OCI-LY1 (cell line): ENCODE results near the gene VPS25.

ENCODE experiments used
- EZH2 ChIP-seq: fragments of 200-600 bp; sonication (generic), shearing (Covaris generic); IDR thresholded peaks from 2 replicates; pipeline ENCODE4 v1.8.0; 2017; ENCODE audit warnings: borderline replicate concordance, mixed run types, mild to moderate bottlenecking, antibody characterized with exemption, low read length, moderate library complexity, mixed read lengths
- TF ChIP-seq, protein P1 (sequence below): fragments of 200-600 bp; sonication (generic), shearing (Covaris generic); IDR thresholded peaks from 2 replicates; pipeline ENCODE4 v1.5.1; 2017; ENCODE audit warnings: mild to moderate bottlenecking, antibody characterized with exemption, low read length, moderate library complexity, mixed read lengths

DNA sequence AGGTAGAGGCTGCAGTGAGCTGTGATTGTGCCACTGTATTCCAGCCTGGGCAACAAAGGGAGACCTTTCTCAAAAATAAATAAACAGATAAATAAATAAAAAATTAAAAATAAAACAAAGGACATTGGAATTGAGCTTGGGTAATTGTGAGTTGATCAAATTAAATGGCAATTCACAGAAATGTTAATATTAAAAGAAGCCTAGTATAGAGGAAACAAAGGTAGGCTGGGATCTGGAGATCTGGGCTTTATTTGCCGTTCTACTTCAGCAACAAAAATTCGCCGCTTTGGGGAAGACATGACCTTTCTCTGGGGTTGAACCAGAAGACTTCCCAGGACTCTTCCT lies 332 bp upstream of the VPS25 start:
- TF ChIP-seq, protein P1, sequence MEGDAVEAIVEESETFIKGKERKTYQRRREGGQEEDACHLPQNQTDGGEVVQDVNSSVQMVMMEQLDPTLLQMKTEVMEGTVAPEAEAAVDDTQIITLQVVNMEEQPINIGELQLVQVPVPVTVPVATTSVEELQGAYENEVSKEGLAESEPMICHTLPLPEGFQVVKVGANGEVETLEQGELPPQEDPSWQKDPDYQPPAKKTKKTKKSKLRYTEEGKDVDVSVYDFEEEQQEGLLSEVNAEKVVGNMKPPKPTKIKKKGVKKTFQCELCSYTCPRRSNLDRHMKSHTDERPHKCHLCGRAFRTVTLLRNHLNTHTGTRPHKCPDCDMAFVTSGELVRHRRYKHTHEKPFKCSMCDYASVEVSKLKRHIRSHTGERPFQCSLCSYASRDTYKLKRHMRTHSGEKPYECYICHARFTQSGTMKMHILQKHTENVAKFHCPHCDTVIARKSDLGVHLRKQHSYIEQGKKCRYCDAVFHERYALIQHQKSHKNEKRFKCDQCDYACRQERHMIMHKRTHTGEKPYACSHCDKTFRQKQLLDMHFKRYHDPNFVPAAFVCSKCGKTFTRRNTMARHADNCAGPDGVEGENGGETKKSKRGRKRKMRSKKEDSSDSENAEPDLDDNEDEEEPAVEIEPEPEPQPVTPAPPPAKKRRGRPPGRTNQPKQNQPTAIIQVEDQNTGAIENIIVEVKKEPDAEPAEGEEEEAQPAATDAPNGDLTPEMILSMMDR: no peak
- TF ChIP-seq EZH2: no peak
